Measurements from ENCODE around the gene TMED1.
"Not testable (repeated sequence)": the region's sequence is repeated elsewhere in the genome, so short reads cannot be mapped to it uniquely, and the experiment has no call there.

TMED1 gene

GRCh38 chr19:10876459-10877240 is 40.6 kb upstream of the TMED1 start:
- no peak for DNase-seq (ENCODE audit: extremely low read depth, low read depth)
- TF ChIP-seq, protein P1, sequence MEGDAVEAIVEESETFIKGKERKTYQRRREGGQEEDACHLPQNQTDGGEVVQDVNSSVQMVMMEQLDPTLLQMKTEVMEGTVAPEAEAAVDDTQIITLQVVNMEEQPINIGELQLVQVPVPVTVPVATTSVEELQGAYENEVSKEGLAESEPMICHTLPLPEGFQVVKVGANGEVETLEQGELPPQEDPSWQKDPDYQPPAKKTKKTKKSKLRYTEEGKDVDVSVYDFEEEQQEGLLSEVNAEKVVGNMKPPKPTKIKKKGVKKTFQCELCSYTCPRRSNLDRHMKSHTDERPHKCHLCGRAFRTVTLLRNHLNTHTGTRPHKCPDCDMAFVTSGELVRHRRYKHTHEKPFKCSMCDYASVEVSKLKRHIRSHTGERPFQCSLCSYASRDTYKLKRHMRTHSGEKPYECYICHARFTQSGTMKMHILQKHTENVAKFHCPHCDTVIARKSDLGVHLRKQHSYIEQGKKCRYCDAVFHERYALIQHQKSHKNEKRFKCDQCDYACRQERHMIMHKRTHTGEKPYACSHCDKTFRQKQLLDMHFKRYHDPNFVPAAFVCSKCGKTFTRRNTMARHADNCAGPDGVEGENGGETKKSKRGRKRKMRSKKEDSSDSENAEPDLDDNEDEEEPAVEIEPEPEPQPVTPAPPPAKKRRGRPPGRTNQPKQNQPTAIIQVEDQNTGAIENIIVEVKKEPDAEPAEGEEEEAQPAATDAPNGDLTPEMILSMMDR (IDR thresholded peaks at IDR 0.05; ENCODE audit: low read depth, low read length, missing control alignments), result no peak
- no peak overlapping the region for H3K4me3 ChIP-seq (replicated peaks; ENCODE audit: low read depth, low read length)

- DNase-seq (ENCODE audit: extremely low read depth, low read depth), result no peak
- TF ChIP-seq, protein P1 (IDR thresholded peaks at IDR 0.05; ENCODE audit: low read depth, low read length, missing control alignments), result no peak
- peak overlapping the region; percentile 71; the same call in 1 of the 2 replicates for H3K4me3 ChIP-seq (replicated peaks; ENCODE audit: low read depth, low read length)
Measured at GRCh38 chr19:10874024-10874423, 38.0 kb upstream of the TMED1 start.

GRCh38 chr19:10872546-10873107 is 36.6 kb upstream of the TMED1 start:
- DNase-seq (ENCODE audit: extremely low read depth, low read depth), result no peak
- H3K4me3 ChIP-seq (replicated peaks; ENCODE audit: low read depth, low read length), result peak overlapping the region; percentile 71
- TF ChIP-seq, protein P1 (IDR thresholded peaks at IDR 0.05; ENCODE audit: low read depth, low read length, missing control alignments), result no peak

DNA sequence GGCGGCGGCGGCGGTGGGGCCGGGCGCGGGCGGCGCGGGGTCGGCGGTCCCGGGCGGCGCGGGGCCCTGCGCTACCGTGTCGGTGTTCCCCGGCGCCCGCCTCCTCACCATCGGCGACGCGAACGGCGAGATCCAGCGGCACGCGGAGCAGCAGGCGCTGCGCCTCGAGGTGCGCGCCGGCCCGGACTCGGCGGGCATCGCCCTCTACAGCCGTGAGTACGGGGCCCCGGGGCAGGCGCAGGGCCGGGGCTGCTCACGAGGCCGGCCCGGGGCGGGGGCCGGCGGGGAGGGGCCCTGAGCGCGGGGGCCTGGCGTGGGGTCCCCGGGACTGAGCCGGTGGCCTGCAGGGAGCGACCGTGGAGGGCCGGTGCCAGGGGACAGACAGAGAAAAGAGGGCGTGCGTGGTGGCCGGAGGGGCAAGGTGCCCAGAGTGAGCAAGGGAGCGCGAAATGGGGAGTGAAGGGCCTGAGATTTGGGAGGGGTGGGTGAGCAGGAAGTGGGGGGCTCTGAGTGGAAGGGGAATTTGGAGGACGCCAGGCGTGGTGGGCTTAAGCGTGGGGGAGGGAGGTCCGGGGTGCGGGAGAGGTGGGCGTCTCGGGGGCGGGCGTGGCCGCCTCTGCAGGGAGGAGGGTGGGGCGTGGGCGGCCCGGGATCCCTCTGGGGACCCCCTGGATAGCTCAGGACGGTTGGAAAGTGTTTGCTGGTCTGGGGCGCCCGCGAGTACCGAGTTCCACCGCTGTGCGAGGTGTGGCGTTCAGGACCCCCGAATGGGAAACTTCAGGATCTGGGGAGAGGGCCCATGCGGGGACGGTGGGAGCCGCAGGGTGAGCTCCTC is 35.9 kb upstream of the TMED1 start:
- TF ChIP-seq, protein P1 (IDR thresholded peaks at IDR 0.05; ENCODE audit: low read depth, low read length, missing control alignments), result no peak
- DNase-seq (ENCODE audit: extremely low read depth, low read depth), result no peak
- H3K4me3 ChIP-seq (replicated peaks; ENCODE audit: low read depth, low read length), result peak overlapping the region; percentile 71

DNA sequence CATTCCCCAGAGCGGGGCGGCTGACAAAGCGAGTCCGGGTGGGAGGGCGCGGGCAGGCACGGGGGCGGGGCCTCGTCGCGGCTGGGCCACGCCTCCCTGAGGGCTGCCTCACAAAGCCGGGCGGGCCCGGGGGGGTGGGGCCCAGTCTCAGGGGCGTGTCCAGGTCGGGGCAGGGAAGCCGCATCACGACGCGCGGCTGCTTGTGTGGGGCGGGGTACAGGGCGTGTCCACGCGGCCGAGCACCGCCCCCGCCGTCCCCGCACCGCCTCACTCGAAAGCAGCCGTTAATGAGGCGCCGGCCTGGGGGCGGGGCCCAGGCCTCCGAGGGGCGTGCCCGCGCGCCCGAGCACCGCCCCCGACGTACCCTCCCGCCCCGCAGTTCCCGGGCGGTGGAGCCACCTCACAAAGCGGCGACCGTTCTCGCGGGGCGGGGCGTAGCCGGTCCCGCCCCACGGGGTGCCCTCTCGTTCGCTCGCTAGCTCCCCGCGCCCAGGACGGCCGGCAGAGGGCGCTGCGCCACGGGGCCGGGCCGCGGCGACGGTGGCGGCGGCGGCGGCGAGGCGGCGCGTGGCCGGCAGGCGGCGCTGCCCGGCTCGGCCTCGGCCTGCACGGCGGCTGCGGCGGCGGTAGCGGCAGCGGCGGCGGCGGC is 35.1 kb upstream of the TMED1 start, which contains the start of gene CARM1:
CARM1 (plus strand) TSS at position 599 of the 649 bp plus-strand sequence. CDS start 150 bp downstream, outside the sequence.
- peak; percentile 81 for DNase-seq (ENCODE audit: extremely low read depth, low read depth)
- TF ChIP-seq, protein P1 (IDR thresholded peaks at IDR 0.05; ENCODE audit: low read depth, low read length, missing control alignments), result peak; percentile 40
- H3K4me3 ChIP-seq (replicated peaks; ENCODE audit: low read depth, low read length), result peak within 1 kb of the TSS; percentile 71

DNA sequence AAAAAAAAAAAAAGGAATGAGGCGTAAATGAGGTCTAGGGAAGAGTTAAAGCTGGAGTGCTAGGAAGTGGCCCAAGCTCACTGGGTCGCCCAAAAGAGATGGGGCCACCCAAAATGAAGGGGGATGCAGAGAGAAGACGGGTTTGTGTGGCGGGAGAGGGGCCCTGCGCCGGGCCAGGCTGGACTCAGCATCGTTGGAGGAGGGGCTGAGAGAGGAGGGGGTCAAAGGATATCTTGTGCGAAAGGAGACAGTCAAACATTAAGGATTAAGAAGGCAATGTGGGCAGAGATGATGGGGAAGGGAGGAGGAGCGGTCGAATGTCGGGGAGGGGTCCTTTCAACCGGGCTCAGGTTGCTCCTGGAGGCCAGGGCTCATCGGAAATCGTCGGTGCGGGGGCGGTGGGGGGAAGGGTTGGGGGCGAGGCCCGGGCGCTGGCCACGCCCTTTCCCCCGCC is 34.5 kb upstream of the TMED1 start:
- TF ChIP-seq, protein P1 (IDR thresholded peaks at IDR 0.05; ENCODE audit: low read depth, low read length, missing control alignments), result no peak
- no peak for DNase-seq (ENCODE audit: extremely low read depth, low read depth)
- H3K4me3 ChIP-seq (replicated peaks; ENCODE audit: low read depth, low read length), result peak overlapping the region; percentile 34

GRCh38 chr19:10869872-10870311 is 33.9 kb upstream of the TMED1 start:
- H3K4me3 ChIP-seq (replicated peaks; ENCODE audit: low read depth, low read length); DNase-seq (ENCODE audit: extremely low read depth, low read depth): not testable (repeated sequence)

All from HFF-Myc (cell line).